ENCODE measurements around the gene BCL2L13. TPM values are rescaled to one million over a fixed set of nuclear protein-coding genes. Genes with fewer than 3 reads are reported as not detected.

BCL2L13 gene
- total RNA-seq, 1 donor: 25.9 TPM

DNA sequence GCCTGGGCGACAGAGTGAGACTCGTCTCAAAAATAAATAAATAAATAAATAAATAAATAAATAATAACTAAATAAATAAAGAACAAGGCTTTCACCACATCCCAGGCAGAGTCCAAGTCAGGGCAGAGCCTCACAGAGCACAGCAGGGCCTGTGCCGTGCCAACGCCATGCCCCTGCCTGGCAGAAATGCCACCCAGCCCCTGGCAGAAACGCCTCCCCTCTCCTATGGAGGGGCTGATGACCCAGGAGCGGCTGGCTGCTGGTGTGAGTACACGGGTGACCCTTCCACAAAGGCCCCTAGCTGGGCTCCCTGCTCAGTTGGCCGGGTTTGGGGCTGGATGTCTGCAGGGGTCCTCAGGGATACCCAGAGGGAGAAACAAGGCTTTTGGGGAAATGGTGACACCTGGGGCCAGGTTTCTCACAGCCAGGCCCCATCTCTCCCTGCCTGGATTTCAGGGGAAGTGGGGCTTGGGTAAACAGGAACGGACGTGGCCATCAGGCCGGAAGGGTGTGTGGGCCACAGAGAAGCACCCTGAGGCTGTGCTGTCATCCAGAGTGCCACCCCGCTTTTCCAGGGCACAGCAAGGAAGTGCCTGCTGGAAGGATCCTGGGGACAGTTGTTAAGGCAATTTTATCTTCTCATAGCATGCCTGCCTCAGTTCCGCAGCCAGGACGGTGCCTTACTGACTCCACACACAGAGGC is 130.6 kb downstream of the BCL2L13 start:
- no peaks in the 10 kb centered on the region for H3K27me3 ChIP-seq (ENCODE audit: insufficient read depth, low read length)
- H3K4me1 ChIP-seq (ENCODE audit: insufficient read depth, low read length): peaks cover 74% of the 10 kb centered on the region
- no peaks in the 10 kb centered on the region for H3K9me3 ChIP-seq (ENCODE audit: low read depth, low read length)
- H3K4me3 ChIP-seq (ENCODE audit: low read length): no peak overlapping the region

GRCh38 chr22:17769716-17770082 is 131.1 kb downstream of the BCL2L13 start:
- Histone ChIP-seq H3K4me1 (ENCODE audit: insufficient read depth, low read length) (peaks cover 71% of the 10 kb centered on the region), H3K27me3 (ENCODE audit: insufficient read depth, low read length) (no peaks in the 10 kb centered on the region), H3K9me3 (ENCODE audit: low read depth, low read length) (no peaks in the 10 kb centered on the region), H3K4me3 (ENCODE audit: low read length) (no peak overlapping the region)

DNA sequence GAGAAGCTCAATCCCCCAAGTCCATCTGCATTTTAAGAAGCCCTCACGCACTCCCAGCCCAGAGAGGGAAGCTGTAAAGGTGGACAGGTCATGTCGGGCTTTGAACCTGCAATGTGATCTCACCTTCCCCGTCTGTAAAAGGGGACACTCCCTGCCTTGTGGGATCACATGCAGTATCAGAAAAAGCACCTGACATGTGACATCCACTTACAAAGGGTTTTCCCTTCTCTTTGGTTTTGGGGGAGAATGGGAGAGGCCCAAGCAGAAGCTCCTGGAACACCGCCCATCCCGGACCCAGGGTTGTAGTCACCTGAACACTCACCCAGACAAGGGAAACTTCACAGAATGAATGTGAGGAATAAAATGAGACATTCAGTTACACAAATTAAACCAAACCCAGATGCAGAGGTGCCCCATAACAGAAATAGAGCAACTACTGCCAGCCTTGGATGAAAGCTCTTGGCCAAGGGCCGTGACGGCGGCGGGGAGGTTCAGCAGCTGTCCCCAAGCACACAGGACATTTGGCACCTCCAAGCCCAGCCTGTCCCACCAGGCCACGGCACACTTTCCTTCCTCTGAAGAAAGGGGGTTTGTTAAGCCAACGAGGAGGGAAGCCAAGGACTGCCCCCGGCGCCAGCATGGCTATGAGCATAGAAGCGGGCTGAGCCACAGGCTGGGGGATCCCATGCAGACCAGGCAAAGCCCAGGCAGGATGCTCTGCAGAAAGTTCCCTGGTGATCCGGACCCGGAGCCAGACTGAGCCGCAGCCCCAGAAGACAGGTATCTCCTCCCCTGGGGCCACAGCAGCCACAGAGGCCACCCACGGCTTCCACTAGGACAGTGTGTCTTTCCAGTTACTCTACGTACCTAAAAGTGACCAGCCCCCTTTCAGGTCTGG is 131.9 kb downstream of the BCL2L13 start:
- Histone ChIP-seq H3K4me1 (ENCODE audit: insufficient read depth, low read length) (peaks cover 75% of the 10 kb centered on the region), H3K27me3 (ENCODE audit: insufficient read depth, low read length) (no peaks in the 10 kb centered on the region), H3K4me3 (ENCODE audit: low read length) (no peak overlapping the region), H3K9me3 (ENCODE audit: low read depth, low read length) (no peaks in the 10 kb centered on the region)

DNA sequence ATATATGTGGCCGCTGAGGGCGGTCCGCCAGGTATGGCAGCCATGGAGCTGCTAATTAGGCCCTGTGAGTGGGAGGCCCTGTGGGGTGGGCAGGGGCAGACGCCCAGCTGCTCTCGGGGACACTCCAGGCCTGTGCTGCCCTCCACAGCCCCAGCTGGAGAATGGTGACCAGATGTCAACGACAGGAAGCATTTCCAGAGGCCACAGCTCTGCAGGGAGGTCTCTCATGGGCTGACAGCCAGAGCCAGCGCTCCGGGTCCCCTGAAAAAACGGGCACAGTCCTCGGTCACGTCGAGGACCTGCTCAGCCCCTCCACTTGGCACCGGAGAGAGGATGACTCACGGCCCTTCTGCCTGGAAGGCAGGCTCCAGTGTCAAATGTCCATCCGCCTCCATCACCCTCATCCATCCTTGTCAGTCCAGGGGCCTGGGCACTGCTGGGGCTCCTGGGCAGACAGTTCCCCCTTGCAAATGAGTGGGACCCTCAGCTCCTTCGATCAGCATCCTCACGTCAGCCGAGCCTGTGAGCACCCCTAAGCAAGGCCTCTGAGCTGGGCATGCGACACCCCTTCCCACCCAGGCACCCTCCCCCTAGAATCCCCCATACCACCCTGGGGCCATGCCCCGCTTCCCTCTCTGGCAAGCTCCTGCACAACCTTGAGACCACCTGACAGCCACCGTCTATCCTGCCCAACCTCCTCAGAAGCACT is 133.8 kb downstream of the BCL2L13 start:
- peaks cover 88% of the 10 kb centered on the region for H3K4me1 ChIP-seq (ENCODE audit: insufficient read depth, low read length)
- peak overlapping the region; percentile 69 for H3K4me3 ChIP-seq (ENCODE audit: low read length)

DNA sequence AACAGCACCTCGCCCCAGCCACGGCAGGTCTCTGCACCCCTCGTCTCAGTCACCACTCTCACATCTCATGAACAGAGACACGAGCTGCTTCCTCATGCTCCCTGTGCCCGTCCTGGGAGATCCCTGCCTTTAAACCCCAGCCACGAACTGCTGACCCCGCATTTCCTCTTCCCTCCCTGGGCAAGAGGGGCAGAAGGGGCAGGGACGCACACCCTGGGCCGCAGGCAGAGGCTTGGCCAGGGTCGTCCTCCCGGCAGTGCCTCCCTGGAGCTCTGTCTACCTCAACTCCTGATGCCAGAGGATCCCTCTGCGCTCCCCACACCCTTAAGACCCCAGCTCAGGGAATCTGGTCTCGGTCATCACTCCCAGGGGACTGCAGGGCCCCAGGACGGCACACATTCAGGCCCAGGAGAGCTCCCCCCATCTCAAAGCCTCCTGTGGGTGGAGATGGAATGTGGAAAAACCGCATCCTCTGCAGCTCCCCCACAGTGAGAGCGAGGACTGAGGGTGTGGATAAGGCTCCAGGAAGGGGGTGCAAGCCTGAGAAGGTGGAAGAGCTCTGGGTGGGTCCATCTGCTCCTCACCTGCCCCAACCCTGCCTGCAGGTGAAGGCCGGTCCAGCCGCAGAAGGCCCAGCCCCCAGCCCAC is 134.5 kb downstream of the BCL2L13 start:
- Histone ChIP-seq H3K4me3 (ENCODE audit: low read length) (peak overlapping the region; percentile 69), H3K4me1 (ENCODE audit: insufficient read depth, low read length) (peaks cover 86% of the 10 kb centered on the region), H3K27me3 (ENCODE audit: insufficient read depth, low read length) (no peaks in the 10 kb centered on the region), H3K9me3 (ENCODE audit: low read depth, low read length) (no peaks in the 10 kb centered on the region)

More for the DNA sequence above, 133.8 kb downstream of the BCL2L13 start:
- Histone ChIP-seq H3K9me3 (ENCODE audit: low read depth, low read length) (no peaks in the 10 kb centered on the region), H3K27me3 (ENCODE audit: insufficient read depth, low read length) (no peaks in the 10 kb centered on the region)

GRCh38 chr22:17773606-17774205 is 135.1 kb downstream of the BCL2L13 start:
- Histone ChIP-seq H3K9me3 (ENCODE audit: low read depth, low read length) (no peaks in the 10 kb centered on the region), H3K27me3 (ENCODE audit: insufficient read depth, low read length) (no peaks in the 10 kb centered on the region), H3K4me1 (ENCODE audit: insufficient read depth, low read length) (peaks cover 86% of the 10 kb centered on the region), H3K4me3 (ENCODE audit: low read length) (peak overlapping the region; percentile 69)

- Histone ChIP-seq H3K4me3 (ENCODE audit: low read length) (peak within 1 kb of the TSS; percentile 69), H3K4me1 (ENCODE audit: insufficient read depth, low read length) (peaks cover 86% of the 10 kb centered on the region), H3K9me3 (ENCODE audit: low read depth, low read length) (no peaks in the 10 kb centered on the region), H3K27me3 (ENCODE audit: insufficient read depth, low read length) (no peaks in the 10 kb centered on the region)
Observed at GRCh38 chr22:17774206-17774925, 135.8 kb downstream of the BCL2L13 start, which contains the start of gene BID. Gene BID, minus strand, starts transcription at chr22:17774469. Its CDS starts 24,353 bp downstream, at chr22:17750116.

DNA sequence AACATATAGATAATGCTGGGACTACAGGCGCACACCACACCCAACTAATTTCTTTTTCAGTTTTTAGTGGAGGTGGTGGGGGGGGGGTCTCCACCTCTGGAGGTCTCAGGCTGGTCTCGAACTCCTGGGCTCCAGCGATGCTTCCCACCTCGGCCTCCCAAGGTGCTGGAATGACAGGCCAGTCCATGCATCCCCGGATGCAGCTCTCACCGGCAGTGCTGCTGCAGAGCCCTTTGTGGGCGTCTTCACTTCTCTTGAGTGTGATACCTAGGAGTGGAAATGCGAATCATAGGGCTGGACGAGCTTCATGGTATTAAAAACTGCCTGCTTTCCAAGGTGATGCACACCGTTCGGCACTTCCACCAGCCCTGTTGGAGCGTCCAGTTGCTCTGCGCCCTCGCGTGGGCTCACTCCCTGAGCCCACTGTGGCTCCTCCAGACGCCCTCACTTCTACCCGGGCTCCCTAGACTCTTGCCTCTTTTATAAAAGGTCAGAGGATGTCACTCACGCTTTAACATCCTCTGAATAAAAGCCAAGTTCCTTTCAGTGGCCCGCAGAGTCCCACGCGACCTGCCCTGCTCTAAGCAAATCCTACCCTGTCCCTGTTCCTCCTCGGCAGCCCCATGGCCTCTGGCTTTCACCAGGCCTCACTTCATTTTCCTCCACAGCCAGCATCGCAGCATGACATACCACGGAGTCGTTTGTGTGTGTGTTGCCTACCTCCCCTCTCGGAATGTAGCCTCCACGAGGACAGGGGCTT is 136.5 kb downstream of the BCL2L13 start:
- H3K4me1 ChIP-seq (ENCODE audit: insufficient read depth, low read length): peaks cover 86% of the 10 kb centered on the region
- no peaks in the 10 kb centered on the region for H3K27me3 ChIP-seq (ENCODE audit: insufficient read depth, low read length)
- no peaks in the 10 kb centered on the region for H3K9me3 ChIP-seq (ENCODE audit: low read depth, low read length)
- peak overlapping the region; percentile 69 for H3K4me3 ChIP-seq (ENCODE audit: low read length)

DNA sequence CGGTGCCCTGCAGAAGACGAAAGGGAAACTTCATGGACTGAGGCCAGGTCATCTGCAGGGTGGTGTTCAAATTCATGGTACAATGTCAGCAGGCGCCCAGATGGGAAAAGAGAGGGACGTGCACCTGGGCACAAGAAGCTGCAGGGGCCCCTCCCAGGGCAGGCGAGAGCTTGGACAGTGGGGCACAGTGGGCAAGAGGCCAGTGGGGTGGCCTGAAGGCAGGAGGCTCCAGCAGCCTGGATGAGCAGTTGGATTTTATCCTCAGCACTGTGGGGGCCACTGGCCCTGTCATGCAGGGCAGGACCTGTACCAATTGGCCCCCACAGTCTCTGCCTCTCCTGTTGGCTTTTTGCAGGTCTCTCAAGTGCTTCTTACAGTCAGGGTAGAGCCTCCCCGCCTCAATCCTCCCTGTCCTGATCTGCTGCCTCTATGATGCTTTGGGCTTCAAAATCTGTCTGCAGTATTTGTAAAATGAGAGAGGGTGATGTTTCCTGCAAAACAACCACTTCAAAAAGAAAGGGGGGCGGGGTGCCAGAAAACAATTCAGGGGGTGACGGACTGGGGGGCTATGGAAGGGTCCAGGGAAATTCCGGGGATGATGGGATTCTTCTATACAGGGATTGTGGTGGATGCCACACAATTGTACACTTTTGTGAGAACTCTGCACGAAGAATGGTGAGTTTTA is 137.4 kb downstream of the BCL2L13 start:
- Histone ChIP-seq H3K4me3 (ENCODE audit: low read length) (no peak overlapping the region), H3K27me3 (ENCODE audit: insufficient read depth, low read length) (no peaks in the 10 kb centered on the region), H3K9me3 (ENCODE audit: low read depth, low read length) (no peaks in the 10 kb centered on the region), H3K4me1 (ENCODE audit: insufficient read depth, low read length) (peaks cover 86% of the 10 kb centered on the region)

- H3K4me3 ChIP-seq (ENCODE audit: low read length): peak overlapping the region; percentile 65
- peaks cover 86% of the 10 kb centered on the region for H3K4me1 ChIP-seq (ENCODE audit: insufficient read depth, low read length)
- no peaks in the 10 kb centered on the region for H3K27me3 ChIP-seq (ENCODE audit: insufficient read depth, low read length)
- H3K9me3 ChIP-seq (ENCODE audit: low read depth, low read length): no peaks in the 10 kb centered on the region
Observed at GRCh38 chr22:17777005-17777716, 138.6 kb downstream of the BCL2L13 start.

DNA sequence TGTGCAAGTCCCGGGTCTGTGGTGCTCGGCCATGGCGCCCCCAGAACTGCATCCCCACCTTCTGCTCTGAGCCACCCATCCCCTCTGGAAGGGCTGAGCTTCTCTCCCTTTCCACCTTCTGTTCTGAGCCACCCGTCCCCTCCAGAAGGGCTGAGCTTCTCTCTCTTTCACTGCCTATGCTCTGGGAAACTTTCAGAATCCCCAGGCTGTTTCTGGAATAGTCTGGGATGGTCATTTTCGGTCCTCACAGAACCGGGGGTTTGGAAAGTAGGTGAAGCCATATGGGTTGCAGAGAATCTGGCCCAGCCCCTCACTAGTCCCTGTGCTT is 139.1 kb downstream of the BCL2L13 start:
- H3K4me3 ChIP-seq (ENCODE audit: low read length): peak overlapping the region; percentile 65
- H3K27me3 ChIP-seq (ENCODE audit: insufficient read depth, low read length): no peaks in the 10 kb centered on the region
- H3K9me3 ChIP-seq (ENCODE audit: low read depth, low read length): no peaks in the 10 kb centered on the region
- peaks cover 86% of the 10 kb centered on the region for H3K4me1 ChIP-seq (ENCODE audit: insufficient read depth, low read length)

- no peaks in the 10 kb centered on the region for H3K27me3 ChIP-seq (ENCODE audit: insufficient read depth, low read length)
- peak overlapping the region; percentile 65 for H3K4me3 ChIP-seq (ENCODE audit: low read length)
- no peaks in the 10 kb centered on the region for H3K9me3 ChIP-seq (ENCODE audit: low read depth, low read length)
- peaks cover 79% of the 10 kb centered on the region for H3K4me1 ChIP-seq (ENCODE audit: insufficient read depth, low read length)
Observed at GRCh38 chr22:17778412-17778976, 139.9 kb downstream of the BCL2L13 start.
